NCI-H1694 (cell line): ENCODE measurements around the gene TULP4.

Source experiments
- DNase-seq: peaks from one replicate; lab custom pipeline; 2025; lab: John Stamatoyannopoulos, UW

TULP4 gene

DNA sequence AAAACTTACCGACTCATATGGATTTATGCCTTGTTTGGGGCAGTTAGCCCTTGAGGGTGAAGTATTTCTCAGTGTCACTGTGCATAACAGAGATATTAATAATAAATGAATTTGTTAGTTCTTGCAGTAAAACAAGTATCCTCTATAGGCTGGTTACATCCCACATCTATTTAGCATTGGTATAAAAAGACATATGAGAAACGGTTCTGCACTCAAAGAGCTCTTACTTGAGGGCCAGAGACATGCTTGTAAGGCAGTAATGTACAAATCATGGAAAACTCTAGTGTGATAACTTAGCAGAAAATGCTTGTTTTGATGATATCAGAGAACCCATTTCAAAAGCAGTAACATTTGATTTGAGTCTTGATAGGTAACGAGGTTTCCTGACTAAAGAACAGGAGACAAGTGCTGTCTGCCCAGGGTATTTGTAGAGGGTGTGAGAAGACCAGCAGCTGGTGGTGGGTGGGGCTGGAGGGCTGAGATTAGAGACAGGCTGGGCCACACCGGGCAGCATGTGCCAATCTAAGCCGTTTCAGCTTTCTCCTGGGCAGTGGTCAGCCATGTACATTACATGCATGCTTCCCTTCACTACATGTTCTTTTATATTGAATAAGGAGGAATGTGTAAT is 46.3 kb downstream of the TULP4 start:
- no peak for DNase-seq

DNA sequence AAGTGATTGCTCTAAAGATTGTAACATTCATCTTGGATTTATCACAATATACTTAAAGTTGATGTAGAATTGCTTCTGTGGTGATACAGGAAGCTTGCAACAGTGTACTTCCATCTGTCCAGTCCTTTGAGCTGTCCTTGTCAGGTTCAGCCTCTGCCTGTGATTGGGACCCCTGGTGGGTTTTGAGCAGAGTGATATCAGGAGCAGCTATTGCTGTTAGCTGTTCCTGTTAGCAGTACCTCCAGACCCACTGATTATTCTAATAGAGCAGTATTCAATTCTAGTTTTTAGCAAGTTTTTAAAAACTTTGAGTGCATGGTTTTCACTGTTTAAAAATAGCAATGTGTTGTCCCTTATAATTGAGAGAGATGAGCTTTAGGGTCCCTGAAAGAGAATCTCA is 48.8 kb downstream of the TULP4 start:
- DNase-seq: no peak

DNA sequence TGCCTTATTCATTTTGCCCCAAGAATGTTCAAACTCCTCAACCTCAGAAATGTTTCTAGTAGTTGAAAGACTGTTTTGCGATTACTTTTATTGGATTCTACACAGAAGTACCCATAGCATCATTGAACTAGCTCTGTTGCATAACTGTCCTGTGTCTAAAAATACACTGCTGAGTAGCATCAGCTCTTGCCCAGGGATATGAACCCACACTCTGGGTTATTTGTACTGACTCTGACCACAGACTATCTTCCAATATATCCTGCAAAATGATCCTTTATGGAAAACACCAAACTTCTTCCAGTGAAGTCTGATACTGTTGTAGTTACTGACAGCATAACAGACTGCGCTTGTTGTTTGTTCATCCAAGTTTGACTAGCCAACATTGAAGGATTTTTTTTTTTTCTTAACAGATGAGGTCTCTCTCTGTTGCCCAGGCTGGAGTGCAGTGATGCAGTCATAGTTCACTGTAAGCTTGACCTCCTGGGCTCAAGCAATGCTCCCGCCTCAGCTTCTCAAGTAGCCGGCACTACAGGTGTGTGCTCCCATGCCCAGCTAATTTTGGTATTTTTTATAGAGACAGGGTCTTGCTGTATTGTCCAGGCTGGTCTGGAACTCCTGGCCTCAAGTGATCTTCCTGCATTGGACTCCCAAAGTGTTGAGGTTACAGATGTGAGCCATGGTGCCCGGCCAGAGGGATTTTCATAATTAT is 49.9 kb downstream of the TULP4 start:
- no peak for DNase-seq

DNA sequence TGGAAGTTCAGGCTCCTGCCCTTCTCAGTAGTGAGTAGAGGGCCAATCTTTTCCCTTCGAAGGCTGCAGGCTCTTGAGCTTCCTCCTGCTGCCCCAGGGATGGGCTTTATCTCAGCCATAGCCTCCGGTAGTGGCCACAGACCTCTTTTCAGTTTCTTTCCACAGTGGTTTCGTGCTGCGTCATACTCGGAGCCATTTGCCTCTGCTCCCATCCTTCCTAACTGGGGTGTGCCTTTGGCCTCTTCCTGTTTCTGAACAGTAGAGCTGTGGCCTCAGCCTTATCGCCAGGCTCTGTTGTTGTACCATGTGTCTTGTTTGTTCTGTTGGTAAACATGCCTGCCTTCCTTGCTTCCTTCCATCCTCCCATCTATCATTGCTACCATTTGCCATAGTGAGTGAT is 54.1 kb downstream of the TULP4 start:
- no peak for DNase-seq

DNA sequence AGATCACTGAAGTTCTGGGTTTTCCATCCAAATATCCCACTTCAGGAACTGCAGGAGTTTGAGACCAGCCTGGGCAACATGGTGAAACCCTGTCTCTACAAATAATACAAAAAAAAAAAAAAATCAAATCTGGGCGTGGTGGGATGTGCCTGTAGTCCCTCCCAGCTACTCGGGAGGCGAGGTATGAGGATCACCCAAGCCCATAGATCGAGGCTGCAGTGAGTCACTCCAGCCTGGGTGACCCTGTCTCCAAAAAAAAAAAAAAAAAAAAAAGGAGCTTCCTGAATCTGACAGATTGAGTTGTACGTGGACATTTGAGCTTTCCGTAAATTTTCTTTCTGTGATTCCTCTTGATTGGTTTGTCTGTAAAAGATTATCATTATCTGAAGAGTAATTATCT is 55.6 kb downstream of the TULP4 start:
- no peak for DNase-seq

DNA sequence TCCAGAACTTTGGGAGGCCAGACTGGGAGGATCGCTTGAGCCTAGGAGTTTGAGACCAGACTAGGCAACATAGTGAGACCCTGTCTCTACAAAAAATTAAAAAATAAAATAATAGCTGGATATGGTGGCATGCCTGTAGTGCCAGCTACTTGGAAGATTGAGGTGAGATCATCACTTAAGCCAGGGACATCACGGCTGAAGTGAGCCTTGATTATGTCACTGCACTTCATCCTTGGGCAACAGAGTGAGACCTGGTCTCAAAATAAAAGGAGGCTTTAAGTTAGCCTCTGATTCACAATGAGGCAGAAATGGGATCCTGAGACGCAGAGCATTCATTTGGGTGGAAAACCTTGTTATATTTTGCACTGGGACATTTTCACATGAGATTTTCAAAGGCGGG is 57.0 kb downstream of the TULP4 start:
- DNase-seq: no peak

DNA sequence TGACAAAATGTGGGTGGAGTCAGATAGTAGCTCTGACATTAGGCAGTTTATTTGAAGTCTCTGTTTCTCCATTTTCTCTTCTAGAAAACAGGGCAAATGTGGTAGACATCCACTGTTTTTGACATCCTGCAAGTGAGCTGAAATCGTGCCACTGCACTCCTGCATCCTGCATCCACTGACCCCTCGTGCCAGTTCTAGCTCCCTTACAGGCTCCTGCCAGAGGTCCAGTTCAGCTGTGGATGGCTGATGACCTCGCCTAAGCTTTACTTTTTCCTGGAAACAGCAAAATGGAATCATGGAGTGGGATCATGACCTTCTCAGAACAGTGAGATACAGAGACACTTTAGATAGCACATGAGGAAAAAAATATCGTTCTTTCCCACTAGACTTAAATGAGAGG is 58.5 kb downstream of the TULP4 start:
- DNase-seq: no peak

DNA sequence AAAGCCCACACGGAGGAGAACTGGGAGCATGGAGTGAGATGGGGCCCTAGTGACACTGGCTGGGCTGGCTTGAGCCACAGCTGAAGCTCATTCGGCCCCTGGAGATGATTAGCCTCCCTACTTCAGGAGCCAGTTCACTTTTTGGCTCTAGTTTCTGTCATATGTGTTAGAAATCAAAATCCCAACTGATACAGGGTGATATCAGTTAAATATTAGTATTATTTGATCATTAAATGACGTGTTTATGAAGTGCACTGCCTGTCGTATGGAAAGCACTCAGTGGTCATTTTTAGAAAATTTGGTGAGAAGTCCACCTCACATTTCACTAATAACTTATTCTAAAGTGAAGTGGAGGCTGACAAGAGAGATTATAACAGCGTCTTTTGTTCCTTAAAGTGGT is 59.0 kb downstream of the TULP4 start:
- no peak for DNase-seq

DNA sequence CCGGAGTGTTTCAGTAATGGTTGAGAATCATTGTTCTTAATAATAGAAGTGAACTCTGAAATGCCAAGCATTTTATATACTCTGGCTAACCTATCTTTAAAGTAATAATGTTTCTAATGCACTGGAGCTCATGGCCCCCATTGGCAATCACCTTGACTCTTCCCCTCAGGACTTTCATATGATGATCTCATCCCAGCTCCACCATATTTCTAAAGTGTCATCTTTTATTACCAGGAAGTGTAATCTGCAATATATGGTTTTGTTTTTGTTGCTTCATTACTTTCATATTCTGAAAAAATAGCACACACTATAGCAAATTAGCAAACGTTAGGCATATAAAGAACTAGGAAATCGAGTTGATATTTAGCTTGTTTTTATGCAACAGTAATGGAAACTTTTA is 60.3 kb downstream of the TULP4 start:
- DNase-seq: no peak

DNA sequence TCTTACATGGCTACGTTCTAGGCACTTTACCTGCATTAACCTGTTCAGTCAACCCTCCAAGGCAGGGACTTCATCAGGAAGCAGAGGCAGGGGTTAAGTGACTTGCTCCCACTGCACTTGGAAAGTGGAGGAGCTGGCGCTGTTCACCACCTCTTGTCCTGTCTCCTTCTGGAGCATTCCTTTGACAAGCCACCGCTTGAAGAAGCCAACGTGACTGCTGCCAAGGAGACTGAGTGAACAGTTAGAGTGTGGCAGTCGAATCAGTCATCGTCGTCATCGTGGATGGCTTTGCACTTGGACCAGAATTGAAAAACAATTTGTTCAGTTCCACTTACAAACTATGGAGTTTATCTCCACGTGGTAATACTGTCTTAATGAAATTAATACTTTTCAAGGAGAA is 60.9 kb downstream of the TULP4 start:
- no peak for DNase-seq

DNA sequence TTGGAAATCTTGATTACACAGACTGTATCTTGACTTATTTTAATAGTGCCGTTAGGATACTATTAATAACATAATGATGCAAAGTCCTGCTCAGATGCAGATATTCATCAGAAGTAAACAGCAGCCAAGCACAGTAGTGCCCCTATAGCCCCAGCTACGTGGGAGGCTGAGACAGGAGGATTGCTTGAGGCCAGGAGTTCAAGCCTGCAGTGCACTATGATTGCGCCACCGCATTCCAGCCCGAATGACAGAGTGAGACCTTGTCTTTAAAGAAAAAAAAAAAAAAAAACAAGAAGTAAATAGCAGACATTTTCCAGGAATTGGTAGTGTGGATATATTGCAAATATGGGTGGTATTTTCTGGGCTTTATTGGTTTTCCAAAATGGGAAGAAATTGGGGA is 61.8 kb downstream of the TULP4 start:
- no peak for DNase-seq

DNA sequence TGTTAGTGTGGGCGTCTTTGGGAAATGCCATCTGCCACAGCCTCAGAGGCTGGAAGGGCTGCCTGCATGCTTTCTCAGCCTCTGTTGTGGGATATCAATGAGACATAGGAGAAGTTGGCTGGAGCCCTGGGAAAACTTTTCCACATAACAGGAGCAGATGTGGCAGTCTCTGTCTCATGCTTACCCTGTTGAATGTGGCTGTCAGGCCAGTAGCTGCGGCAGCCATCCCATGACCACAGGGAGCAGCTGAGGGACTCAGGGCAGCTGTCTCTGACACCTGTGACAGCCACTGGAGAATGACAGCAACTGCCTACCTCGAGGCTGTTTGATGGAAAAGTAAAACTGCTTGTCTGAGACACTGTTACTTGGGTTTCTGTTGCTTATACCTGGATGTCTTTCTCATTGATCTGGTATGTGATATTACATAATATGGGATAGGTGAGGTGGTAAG is 64.4 kb downstream of the TULP4 start:
- DNase-seq: peak; percentile 34

DNA sequence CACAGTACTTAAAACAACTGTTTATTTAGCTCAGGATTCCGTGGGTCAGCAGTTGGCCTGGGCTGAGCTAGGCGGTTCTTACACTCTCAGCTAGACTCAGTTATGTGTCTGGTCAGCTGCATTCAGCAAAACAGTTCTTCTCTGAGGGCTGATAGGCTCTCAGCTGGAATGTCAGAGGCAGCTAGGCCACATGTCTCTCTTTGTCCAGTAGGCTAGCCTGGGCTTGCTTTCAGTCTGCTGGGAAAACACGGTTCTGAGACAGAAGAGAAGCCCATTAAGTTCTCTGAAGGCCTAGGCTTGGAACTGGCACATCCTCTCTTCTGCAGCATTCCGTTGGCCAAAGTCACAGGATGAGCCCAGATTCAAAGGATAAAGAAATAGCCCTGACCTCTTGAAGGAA is 65.6 kb downstream of the TULP4 start:
- no peak for DNase-seq

DNA sequence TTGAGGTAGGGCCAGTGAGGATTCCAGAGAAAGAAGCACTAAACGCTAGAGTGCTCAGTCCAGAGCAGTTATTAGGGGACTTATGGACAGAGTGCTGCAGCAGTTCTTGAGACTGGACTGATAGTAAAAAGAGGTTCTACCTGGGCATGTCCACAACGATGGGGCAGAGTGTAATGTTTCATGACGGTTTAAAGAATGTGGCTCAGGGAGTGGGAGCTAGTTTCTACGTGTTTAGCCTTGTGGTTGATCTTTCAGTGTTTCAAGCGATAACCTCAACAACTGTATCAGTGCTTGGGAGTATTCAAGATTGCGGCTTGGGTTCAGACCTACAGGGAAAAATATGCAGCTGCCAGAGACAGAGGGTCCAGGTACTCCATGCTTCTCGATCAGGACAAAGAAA is 67.1 kb downstream of the TULP4 start:
- no peak for DNase-seq

DNA sequence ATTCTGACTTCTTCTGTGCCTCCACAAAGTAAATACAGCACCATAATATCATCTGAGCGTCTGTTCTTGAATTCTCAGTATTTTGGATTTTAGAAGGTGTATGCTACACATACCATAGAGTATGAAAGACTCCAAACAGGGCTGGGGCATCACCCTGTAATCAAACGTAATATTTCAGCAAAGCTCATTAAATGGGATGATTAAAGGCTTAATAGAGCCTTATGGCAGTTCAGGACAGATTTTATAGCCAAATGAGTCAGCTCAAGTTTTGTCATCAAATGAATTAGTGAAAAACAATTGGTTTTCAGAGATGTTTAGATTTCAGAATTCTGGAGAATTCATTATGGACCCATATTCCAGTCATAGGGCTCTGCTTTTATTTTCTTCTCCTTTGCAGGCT is 68.9 kb downstream of the TULP4 start:
- no peak for DNase-seq

DNA sequence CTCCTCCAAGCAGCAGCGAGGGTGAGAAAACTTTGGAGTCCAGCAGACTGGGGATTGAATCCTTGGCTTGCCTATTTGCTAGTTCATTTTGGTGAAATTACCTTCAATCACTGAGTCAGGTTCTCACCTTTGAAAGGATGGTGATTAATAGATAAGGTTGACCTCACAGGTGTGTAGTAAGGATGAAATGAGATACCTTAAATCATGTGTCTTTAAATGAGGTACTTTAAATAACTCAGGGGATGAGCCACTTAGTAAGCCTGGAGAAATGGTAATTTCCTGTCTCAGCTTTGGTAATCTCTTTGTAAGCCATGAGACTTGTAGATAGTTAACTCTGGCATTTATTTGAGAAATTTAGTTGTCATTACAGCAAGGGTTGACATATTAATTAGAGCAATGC is 70.2 kb downstream of the TULP4 start:
- DNase-seq: no peak

DNA sequence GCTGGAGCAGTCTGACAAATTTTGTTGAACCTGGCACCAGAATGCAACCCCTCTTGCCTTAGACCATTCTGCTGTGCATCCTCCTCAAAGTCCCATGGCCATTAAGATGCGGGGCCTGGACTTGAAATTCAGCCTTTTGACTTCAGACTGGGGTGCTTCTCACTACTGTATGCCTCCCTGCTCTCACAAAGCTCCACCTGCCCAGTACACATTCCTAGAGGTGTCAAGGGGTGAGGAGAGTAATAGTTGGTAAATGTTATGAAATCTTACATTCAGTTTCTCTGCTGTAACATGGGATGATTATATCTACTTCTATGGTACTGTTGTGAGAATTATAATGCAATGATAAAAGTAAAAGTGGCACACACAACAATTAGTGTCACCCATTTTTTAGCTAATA is 70.8 kb downstream of the TULP4 start:
- DNase-seq: no peak

DNA sequence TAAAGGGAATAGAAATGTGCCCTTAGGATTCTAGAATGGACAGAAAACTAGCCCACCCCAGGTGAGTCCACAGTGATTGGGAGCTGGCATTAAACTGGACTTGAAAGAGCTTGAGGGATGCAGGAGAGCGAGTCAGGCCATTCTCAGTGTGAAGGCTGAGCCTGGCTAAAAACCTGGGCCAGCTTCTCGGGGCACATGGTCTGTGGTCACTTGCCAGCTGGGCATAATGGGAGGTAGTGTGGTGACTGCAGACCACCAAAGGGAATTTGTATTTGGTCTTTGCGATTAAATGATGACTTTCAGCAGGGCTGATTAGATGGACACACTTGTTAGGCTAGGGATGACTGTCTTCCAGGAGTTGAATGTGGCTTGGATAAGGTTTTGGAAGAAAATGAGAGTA is 71.3 kb downstream of the TULP4 start:
- DNase-seq: no peak

DNA sequence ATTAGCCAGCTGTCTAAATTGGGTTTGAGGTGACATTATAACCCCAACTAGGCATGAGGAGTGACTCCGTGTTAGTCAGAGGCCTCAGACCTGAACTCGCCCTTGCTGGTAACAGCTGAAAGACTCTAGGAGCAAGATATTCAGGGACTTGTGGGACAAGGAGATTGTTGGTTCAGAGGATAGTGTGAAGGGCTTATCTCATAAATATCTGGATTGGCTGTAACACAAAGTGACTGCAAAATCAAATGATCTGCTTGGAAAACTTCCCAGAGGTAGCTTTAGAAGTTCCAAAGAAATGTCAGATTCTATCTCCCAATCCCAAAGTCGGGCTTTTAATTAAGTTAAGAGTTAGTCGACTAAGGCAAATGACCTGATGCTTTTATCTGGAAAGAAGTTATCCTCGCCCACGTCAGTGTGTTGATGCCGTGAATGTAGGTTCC is 72.4 kb downstream of the TULP4 start:
- no peak for DNase-seq

DNA sequence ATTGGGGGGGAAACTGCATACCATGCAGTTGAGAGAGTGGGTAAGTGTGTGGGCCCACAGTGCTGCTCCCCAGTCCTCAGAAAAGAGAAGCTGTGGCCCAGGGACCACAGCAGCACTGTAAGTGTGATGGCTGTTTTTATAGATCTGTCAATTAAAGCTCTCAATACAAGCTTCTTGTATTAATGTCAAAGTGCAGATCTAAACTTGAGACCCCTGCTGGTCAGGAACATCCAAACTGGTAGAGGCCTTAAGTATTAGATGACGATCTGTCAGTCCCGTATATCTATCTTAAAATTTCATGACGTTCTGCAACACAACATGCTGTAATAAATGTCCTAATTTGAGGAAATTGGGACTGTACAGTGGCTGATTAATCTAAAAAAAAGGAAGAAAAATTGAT is 74.8 kb downstream of the TULP4 start:
- DNase-seq: no peak

DNA sequence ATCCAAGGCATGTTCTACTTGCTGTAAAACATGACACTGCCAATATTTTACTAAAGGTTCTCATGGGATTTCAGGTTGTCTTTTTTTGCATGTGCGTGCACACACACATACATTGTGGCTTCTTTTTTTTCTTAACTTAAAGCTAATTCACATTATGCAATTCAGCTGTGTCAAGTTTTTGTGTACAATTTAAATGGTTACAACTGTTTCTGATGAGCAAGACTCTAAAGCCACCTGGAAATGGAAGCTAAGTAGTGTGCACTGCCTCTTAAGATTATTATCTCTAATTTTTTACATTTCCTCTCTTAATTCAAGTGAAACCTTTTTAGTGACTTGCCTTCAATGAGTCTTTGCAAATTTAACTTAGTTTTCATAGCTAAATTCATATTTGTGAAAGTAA is 75.3 kb downstream of the TULP4 start:
- DNase-seq: no peak

DNA sequence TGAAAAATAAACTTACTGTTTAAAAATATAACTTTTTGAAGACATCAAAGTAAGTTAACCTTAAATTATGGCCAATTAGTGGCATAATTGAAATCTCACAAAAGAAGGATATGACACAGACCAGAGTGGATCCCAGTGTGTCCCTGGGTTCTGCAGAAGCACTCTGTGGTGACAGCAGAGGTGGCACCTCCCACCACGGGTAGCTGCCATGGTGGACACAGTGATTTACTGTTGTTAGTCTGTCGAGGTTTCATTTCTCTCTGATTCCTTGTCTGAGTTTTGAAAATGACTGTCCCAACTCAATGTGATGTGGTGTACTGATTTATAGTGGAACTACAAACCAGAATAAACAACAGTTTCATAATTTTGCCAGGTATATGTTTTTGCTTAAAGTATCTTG is 76.5 kb downstream of the TULP4 start:
- no peak for DNase-seq

DNA sequence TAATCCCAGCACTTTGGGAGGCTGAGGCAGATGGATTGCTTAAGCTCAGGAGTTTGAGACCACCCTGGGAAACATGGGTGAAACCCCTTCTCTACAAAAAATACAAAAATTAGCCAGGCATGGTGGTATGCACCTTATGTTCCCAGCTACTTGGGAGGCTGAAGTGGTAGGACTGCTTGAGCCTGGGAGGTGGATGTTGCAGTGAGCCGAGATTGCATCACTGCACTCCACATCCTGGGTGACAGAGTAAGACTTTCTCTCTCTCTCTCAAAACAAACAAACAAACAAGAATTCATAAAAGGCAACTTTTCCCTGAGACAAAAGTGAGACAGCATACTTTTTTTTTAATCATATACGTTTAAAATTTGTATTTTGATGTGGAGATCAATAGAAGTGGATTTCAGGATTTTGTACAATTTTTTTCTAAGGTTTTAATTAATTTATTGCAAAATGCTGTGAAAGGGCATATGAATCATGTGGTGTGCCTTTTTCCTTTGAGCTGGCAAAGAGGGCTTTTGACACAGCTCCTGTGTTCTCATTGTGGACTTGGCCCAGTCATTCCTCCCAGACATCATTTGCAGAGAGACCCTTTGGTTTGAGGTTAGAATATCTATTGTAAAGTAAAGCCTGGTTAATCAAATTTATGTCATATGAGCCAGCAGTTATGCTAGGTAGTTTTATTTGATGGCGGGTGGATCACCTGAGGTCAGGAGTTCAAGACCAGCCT is 77.1 kb downstream of the TULP4 start:
- no peak for DNase-seq
